Thyroid gland (tissue), 4 donors: ENCODE results near the gene RNU5D-1.

Experiments
- CTCF ChIP-seq, 6 experiments: fragments of 200-600 bp in 3 of 6; fragments of 450-650 bp in 3 of 6; sonication (generic) in 3 of 6; IDR thresholded peaks; one replicate each; pipeline ENCODE4 v1.5.1; 2016 to 2019; ENCODE audit warnings: antibody characterized with exemption in 6 of 6, mild to moderate bottlenecking in 2 of 6, inconsistent platforms in 1 of 6, moderate library complexity in 1 of 6
- POLR2A ChIP-seq, 2 donors: fragments of 450-650 bp; IDR thresholded peaks; one replicate each; pipeline ENCODE4 v1.6.1; 2017; ENCODE audit warnings: antibody characterized with exemption in 2 of 2, mild to moderate bottlenecking in 2 of 2, moderate library complexity in 1 of 2

DNA sequence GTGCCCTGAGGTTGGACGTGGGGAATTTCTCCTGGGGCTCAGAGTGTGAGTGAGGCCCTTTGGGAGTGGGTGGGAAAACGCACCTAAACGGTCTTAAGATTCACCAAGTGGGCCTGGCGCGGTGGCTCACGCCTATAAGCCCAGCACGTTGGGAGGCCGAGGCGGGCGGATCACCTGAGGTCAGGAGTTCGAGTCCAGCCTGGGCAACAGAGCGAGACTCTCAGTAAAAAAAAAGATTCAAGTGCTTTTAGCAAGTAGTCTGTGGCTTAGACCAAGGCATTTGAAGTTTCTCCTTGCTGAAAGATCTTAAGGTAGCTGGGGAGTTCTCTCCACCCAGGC lies 45.7 kb upstream of the RNU5D-1 start:
- TF ChIP-seq CTCF (IDR thresholded peaks at IDR 0.05) (no peak), POLR2A (IDR thresholded peaks at IDR 0.05) (no peak)
